ENCODE results near the gene ATRIP.
"Not testable (repeated sequence)": the region's sequence is repeated elsewhere in the genome, so short reads cannot be mapped to it uniquely, and the experiment has no call there.

The ATRIP gene

GRCh38 chr3:48446425-48447193 is at the start of gene ATRIP:
Gene ATRIP, plus strand, starts transcription at chr3:48446737. Its CDS starts 109 bp downstream, at chr3:48446846.
- TF ChIP-seq, protein P1, sequence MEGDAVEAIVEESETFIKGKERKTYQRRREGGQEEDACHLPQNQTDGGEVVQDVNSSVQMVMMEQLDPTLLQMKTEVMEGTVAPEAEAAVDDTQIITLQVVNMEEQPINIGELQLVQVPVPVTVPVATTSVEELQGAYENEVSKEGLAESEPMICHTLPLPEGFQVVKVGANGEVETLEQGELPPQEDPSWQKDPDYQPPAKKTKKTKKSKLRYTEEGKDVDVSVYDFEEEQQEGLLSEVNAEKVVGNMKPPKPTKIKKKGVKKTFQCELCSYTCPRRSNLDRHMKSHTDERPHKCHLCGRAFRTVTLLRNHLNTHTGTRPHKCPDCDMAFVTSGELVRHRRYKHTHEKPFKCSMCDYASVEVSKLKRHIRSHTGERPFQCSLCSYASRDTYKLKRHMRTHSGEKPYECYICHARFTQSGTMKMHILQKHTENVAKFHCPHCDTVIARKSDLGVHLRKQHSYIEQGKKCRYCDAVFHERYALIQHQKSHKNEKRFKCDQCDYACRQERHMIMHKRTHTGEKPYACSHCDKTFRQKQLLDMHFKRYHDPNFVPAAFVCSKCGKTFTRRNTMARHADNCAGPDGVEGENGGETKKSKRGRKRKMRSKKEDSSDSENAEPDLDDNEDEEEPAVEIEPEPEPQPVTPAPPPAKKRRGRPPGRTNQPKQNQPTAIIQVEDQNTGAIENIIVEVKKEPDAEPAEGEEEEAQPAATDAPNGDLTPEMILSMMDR (conservative IDR thresholded peaks at IDR 0.05): no peak
- H3K27ac ChIP-seq: peak within 1 kb of the TSS; percentile 89

DNA sequence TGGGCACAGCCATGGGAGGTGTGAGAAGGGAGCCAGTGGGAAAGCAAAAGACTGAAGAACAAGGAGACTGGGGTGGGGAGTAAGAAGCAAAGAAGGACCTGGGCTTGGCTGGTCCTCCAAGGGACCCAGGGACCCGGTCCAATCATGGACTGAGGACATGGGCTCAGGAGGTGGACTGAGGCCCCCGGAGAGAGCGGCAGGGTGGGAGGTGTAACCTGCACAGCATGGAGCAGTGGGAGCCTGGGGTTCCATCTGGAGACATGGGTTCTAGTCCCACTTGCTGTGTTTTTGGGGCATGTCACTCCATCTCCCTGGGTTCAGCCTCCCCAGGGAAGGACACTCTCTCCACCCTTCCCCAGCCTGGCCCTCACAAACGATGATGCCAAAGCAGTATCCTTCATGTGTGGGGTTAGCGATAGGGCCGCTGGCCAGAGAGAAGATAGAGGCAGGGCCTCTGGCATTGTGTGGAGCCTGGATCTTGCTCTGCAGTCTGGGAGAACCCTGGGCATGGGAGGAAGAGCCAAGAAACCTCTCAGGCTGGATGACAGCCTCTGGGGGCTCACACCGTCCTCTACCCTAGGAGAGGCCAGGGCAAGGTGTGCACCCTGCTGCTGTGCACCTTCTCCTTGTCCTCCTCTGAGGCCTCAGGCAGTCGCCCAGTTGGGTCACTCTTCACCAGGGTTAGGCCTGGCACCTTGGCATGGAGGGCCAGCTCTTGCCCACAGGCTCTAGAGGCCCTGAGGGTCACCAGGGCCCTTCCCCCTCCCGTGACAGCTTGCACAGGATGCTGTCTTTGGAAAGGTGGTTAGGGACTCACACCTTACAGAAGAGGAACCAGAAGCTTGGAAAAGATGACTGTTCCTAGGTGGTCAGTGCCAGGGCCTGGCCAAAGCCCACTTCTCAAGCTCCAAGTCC is 48.5 kb upstream of the ATRIP start:
- no peak overlapping the region; the same call in 1 of the 2 replicates for H3K27ac ChIP-seq
- TF ChIP-seq, protein P1 (conservative IDR thresholded peaks at IDR 0.05): no peak

- peak overlapping the region; percentile 57 for H3K27ac ChIP-seq
- TF ChIP-seq, protein P1 (conservative IDR thresholded peaks at IDR 0.05): no peak
Observed at GRCh38 chr3:48398701-48399386, 47.7 kb upstream of the ATRIP start.

DNA sequence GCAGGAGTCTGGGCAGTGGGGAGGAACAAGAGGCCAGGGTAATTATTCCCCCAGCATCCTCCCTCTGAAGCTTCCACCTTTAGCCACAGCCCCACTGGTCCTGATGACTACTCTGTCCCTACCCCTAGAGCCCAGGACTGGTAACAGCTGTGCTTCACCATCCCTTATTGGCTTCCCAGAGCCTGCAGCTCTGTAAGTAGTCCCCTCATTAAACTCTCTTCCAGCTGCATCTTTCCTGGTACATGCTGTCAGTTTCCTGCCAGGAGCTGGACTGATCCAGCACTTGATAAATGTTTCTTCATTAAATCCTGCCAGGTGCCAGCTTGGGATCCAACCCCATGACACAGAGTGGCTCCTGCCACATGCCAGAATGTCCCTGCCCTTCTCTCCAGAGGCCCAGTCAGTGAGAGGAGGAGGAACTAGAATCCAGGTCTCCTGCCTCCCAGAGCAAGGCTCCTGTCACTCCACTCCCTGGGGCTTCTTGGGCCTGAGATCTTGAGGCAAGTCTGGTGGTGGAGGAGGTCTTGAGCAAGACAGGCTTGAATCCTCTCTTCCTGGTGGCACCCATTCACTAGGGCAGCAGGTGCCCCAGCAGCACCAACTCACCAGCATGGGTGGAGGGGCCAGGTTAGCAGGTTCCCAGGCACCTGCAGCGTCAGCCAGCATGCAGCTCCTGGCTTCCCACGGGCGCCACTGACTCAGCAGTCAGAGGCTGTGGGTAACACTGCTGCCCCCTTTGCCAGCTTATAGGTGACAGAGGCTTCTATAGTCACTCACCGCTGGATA is 47.0 kb upstream of the ATRIP start:
- TF ChIP-seq, protein P1 (conservative IDR thresholded peaks at IDR 0.05): no peak
- H3K27ac ChIP-seq: peak overlapping the region; percentile 57

- no peak overlapping the region for H3K27ac ChIP-seq
- TF ChIP-seq, protein P1 (conservative IDR thresholded peaks at IDR 0.05): peak; percentile 88
Observed at GRCh38 chr3:48400824-48401433, 45.6 kb upstream of the ATRIP start.

DNA sequence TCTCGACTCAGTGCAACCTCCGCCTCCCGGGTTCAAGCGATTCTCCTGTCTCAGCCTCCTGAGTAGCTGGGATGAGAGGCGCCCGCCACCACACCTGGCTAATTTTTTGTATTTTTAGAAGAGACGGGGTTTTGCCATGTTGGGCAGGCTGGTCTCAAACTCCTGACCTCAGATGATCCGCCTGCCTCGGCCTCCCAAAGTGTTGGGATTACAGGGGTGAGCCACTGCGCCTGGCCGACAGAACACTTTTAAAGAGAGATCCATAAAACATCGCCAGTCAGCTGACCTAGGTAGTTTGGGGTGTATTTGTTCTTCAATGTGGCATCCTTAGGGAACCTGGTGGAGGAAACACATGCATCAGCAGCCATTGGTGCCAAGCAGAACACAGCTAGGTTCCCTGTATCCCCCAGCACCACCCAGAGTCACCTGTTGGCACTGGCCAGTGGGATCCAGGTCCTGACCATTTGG is 45.1 kb upstream of the ATRIP start:
- H3K27ac ChIP-seq: not testable (repeated sequence)

DNA sequence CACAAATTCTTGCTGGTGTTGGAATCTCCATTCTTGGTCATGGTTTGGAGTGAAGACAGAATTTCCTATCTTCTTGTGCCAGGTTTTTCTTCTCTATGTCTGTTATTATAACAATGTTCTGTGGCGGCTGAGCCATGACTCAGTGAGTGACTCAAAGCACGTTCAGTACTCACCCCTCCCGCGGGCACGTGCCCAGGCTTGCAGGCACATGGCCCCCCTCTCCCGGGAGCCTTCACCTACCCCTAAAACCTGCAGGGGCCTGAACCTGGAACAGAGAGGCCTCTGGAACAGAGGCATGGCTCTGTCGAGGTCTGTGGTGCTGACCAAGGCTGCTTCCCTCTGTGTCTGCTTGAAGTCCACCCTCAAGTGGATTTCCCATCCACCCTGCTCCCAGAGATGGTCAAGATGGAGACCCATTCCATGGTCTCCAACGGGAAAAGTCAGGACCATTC is 44.2 kb upstream of the ATRIP start:
- H3K27ac ChIP-seq: no peak overlapping the region
- TF ChIP-seq, protein P1 (conservative IDR thresholded peaks at IDR 0.05): no peak
